HepG2 (cell line): ENCODE data around the gene SCAMP3. TPM values are rescaled to one million over a fixed set of nuclear protein-coding genes. Genes with fewer than 3 reads are reported as not detected.
A peak's percentile ranks its signal among the peaks of the same experiment; 100 is the strongest.

Source experiments
- AGO1 ChIP-seq: fragments of 200-400 bp; formaldehyde crosslinking; IDR thresholded peaks from 2 replicates; pipeline ENCODE4 v1.6.1; 2017; ENCODE audit warnings: mild to moderate bottlenecking, low read depth, low read length, moderate library complexity; ENCODE audit not compliant: poor library complexity, severe bottlenecking
- CEBPB ChIP-seq: IDR thresholded peaks from 2 replicates; pipeline ENCODE4 v1.6.1; 2011; ENCODE audit warnings: low read depth, low read length, improper control_type of control experiment, borderline replicate concordance
- ELF1 ChIP-seq: sonication (generic); formaldehyde crosslinking; IDR thresholded peaks from 2 replicates; pipeline ENCODE4 v1.4.0; 2020; ENCODE audit warnings: missing genetic modification reagents
- HES4 ChIP-seq: sonication (generic); formaldehyde crosslinking; IDR thresholded peaks from 2 replicates; pipeline ENCODE4 v1.9.0; 2021; ENCODE audit warnings: mild to moderate bottlenecking, missing genetic modification reagents, borderline replicate concordance
- ISX ChIP-seq: sonication (generic); formaldehyde crosslinking; conservative IDR thresholded peaks from 2 replicates; pipeline ENCODE4 v1.5.0; 2020; ENCODE audit warnings: missing genetic modification reagents
- LCORL ChIP-seq, 2 experiments: fragments of 450-650 bp in 1 of 2; sonication (generic) in 1 of 2; formaldehyde crosslinking in 1 of 2; IDR thresholded peaks; 2 replicates each; pipeline versions ENCODE4 v1.5.0 to v1.6.1; 2017 to 2020; ENCODE audit warnings: antibody characterized with exemption in 1 of 2, missing genetic modification reagents in 1 of 2
- MEF2D ChIP-seq: sonication (generic); formaldehyde crosslinking; IDR thresholded peaks from 2 replicates; pipeline ENCODE4 v1.5.1; 2020; ENCODE audit warnings: mild to moderate bottlenecking, missing genetic modification reagents
- NONO ChIP-seq, 2 experiments: fragments of 450-650 bp in 1 of 2; sonication (generic) in 1 of 2; formaldehyde crosslinking in 1 of 2; IDR thresholded peaks in 1 of 2; conservative IDR thresholded peaks in 1 of 2; 2 replicates each; pipeline versions ENCODE4 v1.6.1 to v1.8.0; 2017 to 2022; ENCODE audit warnings: mild to moderate bottlenecking in 1 of 2, missing genetic modification reagents in 1 of 2, moderate library complexity in 1 of 2
- NR2F2 ChIP-seq: IDR thresholded peaks from 2 replicates; pipeline ENCODE4 v1.6.1; 2012; ENCODE audit warnings: low read depth, inconsistent platforms, borderline replicate concordance
- ONECUT2 ChIP-seq: sonication (generic); formaldehyde crosslinking; IDR thresholded peaks from 2 replicates; pipeline ENCODE4 v1.4.0; 2020; ENCODE audit warnings: missing genetic modification reagents
- POLR2A ChIP-seq, 2 experiments: IDR thresholded peaks; 2 replicates each; pipeline ENCODE4 v1.6.1; 2011; ENCODE audit warnings: low read depth in 2 of 2, low read length in 2 of 2, mild to moderate bottlenecking in 1 of 2, moderate library complexity in 1 of 2; ENCODE audit not compliant: insufficient read depth in 1 of 2
- POLR2AphosphoS2 ChIP-seq: IDR thresholded peaks from 2 replicates; pipeline ENCODE4 v1.6.1; 2011; ENCODE audit warnings: low read depth, low read length, improper control_type of control experiment
- SAP130 ChIP-seq: IDR thresholded peaks from 2 replicates; pipeline ENCODE4 v1.6.1; 2016; ENCODE audit warnings: low read depth
- SETDB1 ChIP-seq: sonication (generic); formaldehyde crosslinking; IDR thresholded peaks from 2 replicates; pipeline ENCODE4 v1.5.1; 2020; ENCODE audit warnings: missing genetic modification reagents, mild to moderate bottlenecking, borderline replicate concordance
- SMC3 ChIP-seq: IDR thresholded peaks from 2 replicates; pipeline ENCODE4 v1.6.1; 2011; ENCODE audit warnings: low read length, improper control_type of control experiment
- STAG1 ChIP-seq: sonication (generic); formaldehyde crosslinking; IDR thresholded peaks from 2 replicates; pipeline ENCODE4 v1.4.0; 2020; ENCODE audit warnings: missing genetic modification reagents
- TRIM24 ChIP-seq: sonication (generic); formaldehyde crosslinking; IDR thresholded peaks from 2 replicates; pipeline ENCODE4 v1.8.0; 2022; ENCODE audit warnings: mild to moderate bottlenecking, missing genetic modification reagents
- ZFP36 ChIP-seq: fragments of 150-350 bp; IDR thresholded peaks from 2 replicates; pipeline ENCODE4 v1.6.1; 2018; ENCODE audit warnings: borderline replicate concordance, low read length, low read depth; ENCODE audit not compliant: partially characterized antibody
- ZNF329 ChIP-seq: sonication (generic); formaldehyde crosslinking; IDR thresholded peaks from 2 replicates; pipeline ENCODE4 v1.9.0; 2021; ENCODE audit warnings: low read depth, mild to moderate bottlenecking, missing genetic modification reagents
- ZNF331 ChIP-seq: sonication (generic); formaldehyde crosslinking; IDR thresholded peaks from 2 replicates; pipeline ENCODE4 v1.4.0; 2020; ENCODE audit warnings: missing genetic modification reagents
- ZNF652 ChIP-seq: IDR thresholded peaks from 2 replicates; pipeline ENCODE4 v1.6.1; 2016; ENCODE audit warnings: low read depth, borderline replicate concordance
- ZNF766 ChIP-seq: sonication (generic); formaldehyde crosslinking; IDR thresholded peaks from 2 replicates; pipeline ENCODE4 v1.5.0; 2020; ENCODE audit warnings: missing genetic modification reagents, borderline replicate concordance
- polyA plus RNA-seq, 8 experiments: library from polyadenylated mRNA; depleted of rRNA in 3 of 8; stranded (reverse) in 7 of 8; unstranded in 1 of 8; fragments of >200 nt; fragmentation: Illumina TruSeq in 4 of 8; extraction: Trizol in 4 of 8; gene quantifications; 2 replicates each; pipeline versions ENCODE4 v1.2.1 to v1.2.3, GENCODE V29; 2011 to 2016; ENCODE audit warnings: low read depth in 4 of 8, missing spikeins in 1 of 8, mixed read lengths in 1 of 8; ENCODE audit not compliant: insufficient read depth in 1 of 8
- total RNA-seq, 5 experiments: library from RNA; depleted of rRNA; stranded (reverse); fragments of >200 nt; fragmentation: Illumina TruSeq; extraction: Trizol; gene quantifications; 2 replicates each; pipeline ENCODE4 v1.2.3, GENCODE V29; 2016; ENCODE audit warnings: low read depth in 1 of 5
- TF ChIP-seq, protein P1 (sequence below): sonication (generic); formaldehyde crosslinking; IDR thresholded peaks from 2 replicates; pipeline ENCODE4 v1.8.0; 2022; ENCODE audit warnings: missing genetic modification reagents, mild to moderate bottlenecking, inconsistent platforms, borderline replicate concordance
- TF ChIP-seq, protein P2 (sequence below): sonication (generic); formaldehyde crosslinking; IDR thresholded peaks from 2 replicates; pipeline ENCODE4 v1.8.0; 2022; ENCODE audit warnings: mild to moderate bottlenecking, missing genetic modification reagents, borderline replicate concordance
- TF ChIP-seq, protein P3 (sequence below): sonication (generic); formaldehyde crosslinking; IDR thresholded peaks from 2 replicates; pipeline ENCODE4 v1.4.0; 2020; ENCODE audit warnings: low read depth, mild to moderate bottlenecking, missing genetic modification reagents

Gene SCAMP3
- total and polyA plus RNA-seq, 2 of the 13 experiments (the other 11 are each of a cell fraction or from before 2014, with no cell fraction given), result 46.8 to 83.3 TPM

DNA sequence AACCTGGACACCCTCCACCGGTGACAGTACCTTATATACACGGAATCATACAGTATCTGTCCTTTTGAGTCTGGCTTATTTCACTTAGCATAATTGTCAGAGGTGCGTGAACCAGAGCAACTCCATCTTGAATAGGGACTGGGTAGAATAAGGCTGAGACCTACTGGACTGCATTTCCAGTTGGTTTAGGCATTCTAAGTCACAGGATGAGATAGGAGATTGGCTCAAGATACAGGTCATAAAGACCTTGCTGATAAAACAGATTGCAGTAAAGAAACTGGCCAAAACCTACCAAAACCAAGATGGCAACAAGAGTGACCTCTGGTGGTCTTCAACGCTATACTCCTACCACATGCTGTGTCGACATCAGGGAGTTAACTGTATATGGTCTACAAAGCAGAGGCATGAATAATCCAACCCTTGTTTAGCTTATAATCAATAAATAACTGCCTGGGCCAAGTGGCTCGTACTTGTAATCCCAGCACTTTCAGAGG, 45.1 kb upstream of the SCAMP3 start (continued):
- TF ChIP-seq LCORL (IDR thresholded peaks at IDR 0.05) (no peak), LCORL (CRISPR knock-in tag; IDR thresholded peaks at IDR 0.05) (peak; percentile 56; the same call in 1 of the 2 replicates), NR2F2 (0 out of 2 replicates have a peak, but pooled peaks have one; percentile 20), ZNF329 (CRISPR knock-in tag) (no peak), ONECUT2 (CRISPR knock-in tag) (peak; percentile 55; the same call in 1 of the 2 replicates), ZFP36 (no peak), HES4 (CRISPR knock-in tag) (no peak), SAP130 (CRISPR knock-in tag) (peak; percentile 77), MEF2D (no peak), POLR2AphosphoS2 (no peak), ZNF652 (CRISPR knock-in tag) (peak; percentile 93), ZNF766 (CRISPR knock-in tag) (no peak), SMC3 (peak; percentile 79), CEBPB (peak; percentile 60; the same call in 1 of the 2 replicates), AGO1 (no peak), ISX (CRISPR knock-in tag) (no peak), TRIM24 (CRISPR knock-in tag) (no peak), NONO (IDR thresholded peaks at IDR 0.05) (no peak), NONO (CRISPR knock-in tag; conservative IDR thresholded peaks at IDR 0.05) (0 out of 2 replicates have a peak, but pooled peaks have one; percentile 27), POLR2A (IDR thresholded peaks at IDR 0.05; ENCODE audit: insufficient read depth in 1 of 2, low read depth in 2 of 2, low read length in 2 of 2) (peak in 1 of 2 experiments; percentile 38; a peak in 1 of 4 replicates), SETDB1 (CRISPR knock-in tag) (no peak), STAG1 (CRISPR knock-in tag) (peak; percentile 85), ELF1 (CRISPR knock-in tag) (no peak), ZNF331 (peak; percentile 23; the same call in 1 of the 2 replicates)
- TF ChIP-seq, protein P1, sequence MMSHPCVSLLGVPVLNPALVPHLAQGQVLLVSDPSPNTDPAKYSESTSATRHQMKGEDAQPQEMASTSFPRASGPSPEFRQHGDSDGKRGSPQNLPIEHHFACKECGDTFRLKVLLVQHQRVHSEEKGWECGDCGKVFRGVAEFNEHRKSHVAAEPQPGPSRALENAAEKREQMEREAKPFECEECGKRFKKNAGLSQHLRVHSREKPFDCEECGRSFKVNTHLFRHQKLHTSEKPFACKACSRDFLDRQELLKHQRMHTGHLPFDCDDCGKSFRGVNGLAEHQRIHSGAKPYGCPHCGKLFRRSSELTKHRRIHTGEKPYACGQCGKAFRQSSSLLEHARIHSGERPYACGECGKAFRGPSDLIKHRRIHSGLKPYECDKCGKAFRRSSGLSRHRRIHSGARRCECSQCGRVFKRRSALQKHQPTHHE, result no peak
- TF ChIP-seq, protein P2, sequence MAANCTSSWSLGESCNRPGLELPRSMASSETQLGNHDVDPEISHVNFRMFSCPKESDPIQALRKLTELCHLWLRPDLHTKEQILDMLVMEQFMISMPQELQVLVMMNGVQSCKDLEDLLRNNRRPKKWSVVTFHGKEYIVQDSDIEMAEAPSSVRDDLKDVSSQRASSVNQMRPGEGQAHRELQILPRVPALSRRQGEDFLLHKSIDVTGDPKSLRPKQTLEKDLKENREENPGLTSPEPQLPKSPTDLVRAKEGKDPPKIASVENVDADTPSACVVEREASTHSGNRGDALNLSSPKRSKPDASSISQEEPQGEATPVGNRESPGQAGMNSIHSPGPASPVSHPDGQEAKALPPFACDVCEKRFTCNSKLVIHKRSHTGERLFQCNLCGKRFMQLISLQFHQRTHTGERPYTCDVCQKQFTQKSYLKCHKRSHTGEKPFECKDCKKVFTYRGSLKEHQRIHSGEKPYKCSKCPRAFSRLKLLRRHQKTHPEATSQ (CRISPR knock-in tag), result no peak
- TF ChIP-seq, protein P3, sequence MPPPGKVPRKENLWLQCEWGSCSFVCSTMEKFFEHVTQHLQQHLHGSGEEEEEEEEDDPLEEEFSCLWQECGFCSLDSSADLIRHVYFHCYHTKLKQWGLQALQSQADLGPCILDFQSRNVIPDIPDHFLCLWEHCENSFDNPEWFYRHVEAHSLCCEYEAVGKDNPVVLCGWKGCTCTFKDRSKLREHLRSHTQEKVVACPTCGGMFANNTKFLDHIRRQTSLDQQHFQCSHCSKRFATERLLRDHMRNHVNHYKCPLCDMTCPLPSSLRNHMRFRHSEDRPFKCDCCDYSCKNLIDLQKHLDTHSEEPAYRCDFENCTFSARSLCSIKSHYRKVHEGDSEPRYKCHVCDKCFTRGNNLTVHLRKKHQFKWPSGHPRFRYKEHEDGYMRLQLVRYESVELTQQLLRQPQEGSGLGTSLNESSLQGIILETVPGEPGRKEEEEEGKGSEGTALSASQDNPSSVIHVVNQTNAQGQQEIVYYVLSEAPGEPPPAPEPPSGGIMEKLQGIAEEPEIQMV (CRISPR knock-in tag), result no peak
